Naive thymus-derived CD4-positive, alpha-beta T cell (primary cell): Measurements from ENCODE around the gene STARD10. TPM values are rescaled to one million over a fixed set of nuclear protein-coding genes. Genes with fewer than 3 reads are reported as not detected.

ENCODE experiments used
- ATAC-seq: fragments of 150-1000 bp; cut with Tn5 transposase; 2 replicates; pipeline ENCODE4 v1.10.0; 2021; ENCODE audit warnings: mild to moderate bottlenecking, moderate library complexity
- CTCF ChIA-PET: fragments of 350-600 bp; sonication (Branson Sonifier 250); formaldehyde crosslinking; loops from one replicate; lab custom pipeline; 2021; ENCODE audit warnings: antibody characterized with exemption; lab: Charles Lee
- POLR2A ChIA-PET: fragments of 350-600 bp; sonication (Branson Sonifier 250); formaldehyde crosslinking; loops from one replicate; lab custom pipeline; 2021; ENCODE audit warnings: antibody characterized with exemption, inconsistent platforms; lab: Charles Lee
- DNase-seq, 9 donors: peaks; one replicate each; pipeline versions ENCODE4 v3.0.0 to v3.0.0-alpha.2; 2020 to 2022; ENCODE audit warnings: mixed read lengths in 1 of 9
- H3K27ac ChIP-seq: one replicate; pipeline ENCODE4 v1.7.0; 2013; ENCODE audit warnings: mild to moderate bottlenecking, low read depth, low read length, moderate library complexity
- H3K27me3 ChIP-seq, 2 donors: one replicate each; pipeline ENCODE4 v1.7.0; 2013; ENCODE audit warnings: low read length in 2 of 2, mild to moderate bottlenecking in 2 of 2, moderate library complexity in 2 of 2; ENCODE audit not compliant: control insufficient read depth in 2 of 2, insufficient read depth in 2 of 2
- H3K36me3 ChIP-seq, 3 experiments: 1 replicate in 2 of 3; 2 replicates in 1 of 3; pipeline ENCODE4 v1.7.0; 2013; ENCODE audit warnings: low read length in 3 of 3, mild to moderate bottlenecking in 3 of 3, moderate library complexity in 1 of 3; ENCODE audit not compliant: insufficient read depth in 3 of 3, control insufficient read depth in 2 of 3
- H3K4me1 ChIP-seq, 2 donors: one replicate each; pipeline ENCODE4 v1.7.0; 2013; ENCODE audit warnings: low read length in 2 of 2, mild to moderate bottlenecking in 2 of 2, moderate library complexity in 1 of 2; ENCODE audit not compliant: control insufficient read depth in 2 of 2, insufficient read depth in 2 of 2
- H3K4me3 ChIP-seq: 2 replicates; pipeline ENCODE4 v1.7.0; 2013; ENCODE audit warnings: mild to moderate bottlenecking, low read length
- H3K9me3 ChIP-seq, 3 experiments: 1 replicate in 2 of 3; 2 replicates in 1 of 3; pipeline ENCODE4 v1.7.0; 2013; ENCODE audit warnings: low read length in 3 of 3; ENCODE audit not compliant: control insufficient read depth in 2 of 3
- H3K27ac Mint-ChIP-seq, 9 donors: one replicate each; pipeline ENCODE4 v1.8.0; 2020 to 2022; ENCODE audit warnings: mixed read lengths in 9 of 9, mild to moderate bottlenecking in 8 of 9, moderate library complexity in 5 of 9, inconsistent platforms in 2 of 9
- H3K27me3 Mint-ChIP-seq, 5 donors: one replicate each; pipeline ENCODE4 v1.8.0; 2021 to 2022; ENCODE audit warnings: mixed read lengths in 5 of 5, mild to moderate bottlenecking in 1 of 5
- H3K36me3 Mint-ChIP-seq, 5 donors: one replicate each; pipeline ENCODE4 v1.8.0; 2020 to 2022; ENCODE audit warnings: mixed read lengths in 5 of 5, mild to moderate bottlenecking in 3 of 5, inconsistent platforms in 1 of 5
- H3K4me1 Mint-ChIP-seq, 7 donors: one replicate each; pipeline ENCODE4 v1.8.0; 2020 to 2022; ENCODE audit warnings: mixed read lengths in 7 of 7, mild to moderate bottlenecking in 3 of 7, inconsistent platforms in 1 of 7
- H3K4me3 Mint-ChIP-seq, 10 donors: one replicate each; pipeline ENCODE4 v1.8.0; 2020 to 2022; ENCODE audit warnings: mild to moderate bottlenecking in 10 of 10, mixed read lengths in 10 of 10, moderate library complexity in 6 of 10, inconsistent platforms in 2 of 10
- H3K9me3 Mint-ChIP-seq, 11 donors: one replicate each; pipeline ENCODE4 v1.8.0; 2020 to 2022; ENCODE audit warnings: mixed read lengths in 11 of 11, mild to moderate bottlenecking in 4 of 11, inconsistent platforms in 1 of 11, moderate library complexity in 1 of 11
- intact Hi-C, 2 donors: fragments of 100-400 bp; cut with micrococcal nuclease; formaldehyde crosslinking; loops; one replicate each; pipeline ENCODE4 v1.15.1; 2023
- polyA plus RNA-seq, 2 donors: library from polyadenylated mRNA; unstranded; fragments of 300-500 nt; fragmentation: Illumina TruSeq; gene quantifications; one replicate each; pipeline ENCODE4 v1.2.3, GENCODE V29; 2021
- total RNA-seq, 6 experiments: library from RNA in 5 of 6; stranded (reverse) in 5 of 6; gene quantifications; 1 replicate in 5 of 6; 2 replicates in 1 of 6; pipeline ENCODE4 v1.2.3 and lab custom pipeline; 2021 to 2026

STARD10 gene, protein sequence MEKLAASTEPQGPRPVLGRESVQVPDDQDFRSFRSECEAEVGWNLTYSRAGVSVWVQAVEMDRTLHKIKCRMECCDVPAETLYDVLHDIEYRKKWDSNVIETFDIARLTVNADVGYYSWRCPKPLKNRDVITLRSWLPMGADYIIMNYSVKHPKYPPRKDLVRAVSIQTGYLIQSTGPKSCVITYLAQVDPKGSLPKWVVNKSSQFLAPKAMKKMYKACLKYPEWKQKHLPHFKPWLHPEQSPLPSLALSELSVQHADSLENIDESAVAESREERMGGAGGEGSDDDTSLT
- total RNA-seq (10 to 100 TPM; 10.9 to 26.1 (median 16.4) TPM), polyA plus RNA-seq (10 to 100 TPM; 18.4 to 20.0 TPM), total RNA-seq (lab: John Stamatoyannopoulos, UW) (7.8 reads per million, percentile 31 among the genes with 10 or more reads in this experiment)

DNA sequence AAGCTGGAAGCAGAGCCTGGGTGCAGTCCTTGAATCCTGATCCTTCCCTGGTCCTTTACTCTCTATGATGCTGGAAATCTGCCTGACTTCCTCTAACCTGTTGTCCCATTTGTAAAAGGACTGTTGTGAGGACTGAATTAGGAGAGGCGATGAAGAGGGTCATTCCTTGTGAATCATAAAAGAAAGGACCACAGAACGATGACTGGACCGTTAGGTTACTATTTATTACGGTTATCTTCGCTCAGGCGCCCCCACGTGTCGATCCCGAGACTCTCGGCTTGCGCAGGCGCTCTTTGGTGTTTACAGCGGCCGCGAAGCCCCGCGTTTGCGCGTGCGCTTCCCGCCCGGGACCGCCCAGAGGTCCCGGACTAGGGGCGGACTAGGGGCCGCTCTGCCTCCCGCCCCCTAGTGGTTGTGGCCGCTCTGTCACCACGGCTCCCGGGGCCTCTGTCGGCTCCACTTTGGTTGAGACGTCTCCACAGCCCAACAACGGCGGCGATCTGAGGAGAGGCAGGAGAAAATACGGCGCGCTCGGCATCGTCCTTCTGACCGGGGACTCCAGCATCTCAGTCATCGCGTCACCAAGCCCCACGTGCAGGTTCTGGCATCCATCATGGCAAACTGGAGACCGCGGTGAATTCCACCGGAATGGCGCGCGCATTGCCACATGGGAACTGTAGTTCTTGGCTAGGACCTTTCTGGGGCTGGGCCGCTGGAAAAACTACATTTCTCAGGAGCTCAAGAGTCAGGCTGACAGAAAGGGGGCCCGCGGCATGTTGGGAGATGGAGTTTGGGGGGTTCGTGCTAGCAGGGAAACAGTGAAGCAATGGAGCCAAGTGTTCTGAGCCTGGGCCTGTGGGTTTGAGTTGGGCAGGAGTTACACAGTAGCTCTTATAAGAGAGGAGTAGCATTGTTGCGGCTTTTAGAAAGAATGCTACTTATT is at the start of gene STARD10:
Gene STARD10 (minus strand): TSS at position 623 of the 943 bp plus-strand sequence. CDS start 12,866 bp downstream, outside the sequence.
- Mint-ChIP-seq H3K27me3 (no peaks in the 10 kb centered on the region), H3K27ac (peak within 1 kb of the TSS; percentile 99 to 100 (median 99)), H3K9me3 (peaks cover 0 to 1% (median 0%) of the 10 kb centered on the region in 11 donors), H3K36me3 (no peaks in the 10 kb centered on the region), H3K4me1 (peaks cover 19 to 35% (median 28%) of the 10 kb centered on the region in 7 donors), H3K4me3 (peak within 1 kb of the TSS; percentile 78 to 100 (median 98))
- Histone ChIP-seq H3K4me1 (peaks cover 16 to 18% of the 10 kb centered on the region in 2 donors), H3K27me3 (no peaks in the 10 kb centered on the region), H3K4me3 (peak within 1 kb of the TSS; percentile 89), H3K27ac (peak within 1 kb of the TSS; percentile 99), H3K36me3 (no peaks in the 10 kb centered on the region), H3K9me3 (no peaks in the 10 kb centered on the region)
- CTCF ChIA-PET: interaction anchor here (0.6 to 3.9 kb wide), 18 partner anchors 11 to 571 kb away, joined by 3 to 102 read pairs (median 4); no protein-coding TSS in a partner anchor
- intact Hi-C loops: loop anchor here (1.0 to 10.0 kb wide), 11 partner anchors 12 to 804 kb away; partner anchors contain the start of genes ARAP1 (in 2 of the 2), ANAPC15 (in 1 of the 2), ATG16L2 (in 1 of the 2) and CLPB (in 1 of the 2)
- DNase-seq: peak; percentile 90 to 97 (median 96)
- POLR2A ChIA-PET: interaction anchor here (0.6 to 4.0 kb wide), 25 partner anchors 8 to 349 kb away, joined by 3 to 31 read pairs (median 6); partner anchors contain the start of genes ARAP1, ATG16L2 and FCHSD2
- peak; percentile 97 for ATAC-seq

DNA sequence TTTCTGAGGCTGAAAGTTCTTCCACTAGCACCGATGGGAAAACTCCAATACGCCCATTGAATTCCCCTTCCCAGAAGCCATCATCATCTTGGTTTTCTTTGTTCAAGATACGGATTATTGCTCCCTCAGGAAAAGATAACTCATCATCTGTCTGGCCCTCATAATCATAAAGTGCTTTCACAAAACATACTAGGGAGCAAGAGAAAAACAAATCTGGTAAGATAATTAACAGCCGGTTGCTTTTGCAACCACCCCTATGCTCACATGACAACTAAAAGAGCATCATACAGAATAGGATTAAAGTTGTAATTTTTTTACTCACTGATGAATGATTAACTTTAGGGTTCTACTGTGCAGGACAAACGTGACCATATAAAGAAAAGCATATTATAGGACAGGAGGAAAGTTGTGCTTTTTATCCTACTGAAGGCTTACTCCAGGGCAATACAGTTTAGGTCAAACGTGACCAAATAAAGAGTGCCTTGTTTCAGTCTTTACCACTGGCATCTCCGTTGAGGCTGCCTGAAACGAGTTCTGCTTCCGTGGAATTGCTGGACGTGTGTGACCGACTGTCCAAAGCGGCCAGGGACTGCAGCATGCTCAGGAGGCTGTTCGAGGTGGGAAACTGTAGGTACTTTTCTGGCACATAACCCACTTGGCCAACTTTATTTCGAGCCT is 48.9 kb upstream of the STARD10 start:
- Histone ChIP-seq H3K27ac (no peak overlapping the region), H3K36me3 (peaks cover 0 to 60% (median 8%) of the 10 kb centered on the region in 3 experiments), H3K4me1 (no peaks in the 10 kb centered on the region), H3K9me3 (no peaks in the 10 kb centered on the region), H3K27me3 (no peaks in the 10 kb centered on the region), H3K4me3 (no peak overlapping the region)
- DNase-seq: no peak
- H3K36me3 Mint-ChIP-seq: peaks cover 9 to 41% (median 22%) of the 10 kb centered on the region in 5 donors
- H3K27me3 Mint-ChIP-seq: no peaks in the 10 kb centered on the region
- peaks cover 0 to 11% (median 0%) of the 10 kb centered on the region in 7 donors for H3K4me1 Mint-ChIP-seq
- H3K4me3 Mint-ChIP-seq: no peak overlapping the region
- H3K27ac Mint-ChIP-seq: peak overlapping the region in 5 of 9 donors; percentile 19 to 66 (median 25)
- H3K9me3 Mint-ChIP-seq: no peaks in the 10 kb centered on the region
- intact Hi-C loops: no loop called here
- ChIA-PET POLR2A (interaction anchor here (0.8 kb wide), 1 partner anchor 204 kb away, joined by 3 read pairs; no protein-coding TSS in a partner anchor), CTCF (no interaction called here)
- no peak for ATAC-seq

DNA sequence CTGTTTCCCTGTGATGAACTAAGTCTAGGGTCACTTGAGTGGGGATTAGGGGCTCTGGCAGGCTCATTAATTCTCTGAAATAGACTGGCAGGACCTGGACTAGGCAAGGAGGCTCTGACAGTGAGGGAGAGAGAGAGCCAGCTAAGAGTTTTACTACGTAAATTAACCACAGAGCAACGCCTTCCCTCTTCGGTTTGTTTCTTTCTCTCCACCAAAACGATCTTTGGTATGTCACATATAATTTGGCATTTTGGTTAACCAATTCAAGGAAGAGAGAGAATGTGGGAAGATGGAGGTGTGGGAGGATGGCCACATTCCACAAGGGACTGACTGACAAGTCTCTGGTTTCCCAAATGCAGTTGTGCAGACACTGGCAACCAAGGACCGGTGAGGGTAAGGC is 48.3 kb upstream of the STARD10 start:
- ATAC-seq (no peak), DNase-seq (no peak)
- Mint-ChIP-seq H3K4me3 (no peak overlapping the region), H3K27ac (peak overlapping the region in 3 of 9 donors; percentile 18 to 75 (median 45)), H3K9me3 (no peaks in the 10 kb centered on the region), H3K4me1 (peaks cover 0 to 11% (median 0%) of the 10 kb centered on the region in 7 donors), H3K27me3 (no peaks in the 10 kb centered on the region), H3K36me3 (peaks cover 9 to 39% (median 20%) of the 10 kb centered on the region in 5 donors)
- ChIA-PET POLR2A (interaction anchor here (0.7 kb wide), 1 partner anchor 497 kb away, joined by 3 read pairs; no protein-coding TSS in a partner anchor), CTCF (no interaction called here)
- Histone ChIP-seq H3K27me3 (no peaks in the 10 kb centered on the region), H3K27ac (no peak overlapping the region), H3K9me3 (no peaks in the 10 kb centered on the region), H3K36me3 (peaks cover 0 to 64% (median 8%) of the 10 kb centered on the region in 3 experiments), H3K4me3 (no peak overlapping the region), H3K4me1 (no peaks in the 10 kb centered on the region)
- intact Hi-C loops: no loop called here

DNA sequence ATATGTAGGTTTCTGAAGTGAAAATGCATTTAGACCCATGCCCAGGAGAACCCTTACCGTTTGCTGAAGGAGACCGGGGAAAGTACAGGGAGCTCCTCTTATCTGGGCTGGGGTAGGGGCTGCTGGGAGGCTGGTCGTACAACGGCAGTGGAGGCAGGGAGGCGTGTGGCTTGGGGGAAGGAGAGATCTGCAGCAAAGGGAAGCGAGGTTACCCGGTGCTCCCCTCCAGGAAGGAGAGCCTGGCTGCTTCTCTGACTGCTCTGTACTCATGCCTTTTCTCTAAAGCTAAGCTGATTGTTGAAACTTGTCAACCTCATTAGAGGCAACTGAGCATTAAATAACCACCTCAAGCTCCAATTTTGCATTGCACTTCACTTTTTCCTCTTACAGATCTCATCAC is 47.5 kb upstream of the STARD10 start:
- Mint-ChIP-seq H3K27ac (peak overlapping the region in 4 of 9 donors; percentile 18 to 75 (median 47)), H3K36me3 (peaks cover 9 to 37% (median 19%) of the 10 kb centered on the region in 5 donors)

DNA sequence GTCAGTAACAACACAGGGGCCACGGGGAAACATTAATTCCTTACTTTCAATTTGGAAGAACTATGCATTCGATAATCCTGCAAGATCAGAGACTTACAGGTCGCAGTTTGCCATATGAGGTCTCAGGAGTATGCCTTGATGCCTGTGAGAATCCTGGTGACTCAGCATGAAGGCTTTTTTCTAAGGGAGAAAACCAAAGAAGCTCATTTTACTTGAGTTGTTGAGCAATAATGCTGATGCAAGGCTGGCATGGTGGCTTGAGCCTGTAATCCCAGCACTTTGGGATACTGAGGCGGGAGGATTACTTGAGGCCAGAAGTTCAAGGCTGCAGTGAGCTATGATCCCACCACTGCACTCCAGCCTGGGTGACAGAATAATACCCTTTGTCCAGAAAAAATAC is 46.9 kb upstream of the STARD10 start:
- no peaks in the 10 kb centered on the region for H3K9me3 Mint-ChIP-seq
- ATAC-seq (no peak), DNase-seq (no peak)
- Histone ChIP-seq H3K27me3 (no peaks in the 10 kb centered on the region), H3K27ac (no peak overlapping the region), H3K4me1 (no peaks in the 10 kb centered on the region), H3K36me3 (peaks cover 0 to 64% (median 8%) of the 10 kb centered on the region in 3 experiments), H3K4me3 (no peak overlapping the region), H3K9me3 (no peaks in the 10 kb centered on the region)
- H3K4me3 Mint-ChIP-seq: no peak overlapping the region
- POLR2A ChIA-PET: interaction anchor here (0.5 to 0.6 kb wide), 3 partner anchors 29 to 238 kb away, joined by 3 to 5 read pairs (median 4); no protein-coding TSS in a partner anchor
- H3K36me3 Mint-ChIP-seq: peaks cover 9 to 37% (median 18%) of the 10 kb centered on the region in 5 donors
- peaks cover 0 to 11% (median 0%) of the 10 kb centered on the region in 7 donors for H3K4me1 Mint-ChIP-seq
- peak overlapping the region in 2 of 9 donors; percentile 17 to 36 for H3K27ac Mint-ChIP-seq
- intact Hi-C loops: no loop called here
- CTCF ChIA-PET: interaction anchor here (1.1 to 1.9 kb wide), 3 partner anchors 9 to 157 kb away, joined by 3 to 6 read pairs (median 3); no protein-coding TSS in a partner anchor
- no peaks in the 10 kb centered on the region for H3K27me3 Mint-ChIP-seq

More for the DNA sequence above, 47.5 kb upstream of the STARD10 start:
- H3K4me1 ChIP-seq: no peaks in the 10 kb centered on the region
- intact Hi-C loops: no loop called here
- DNase-seq: no peak
- no peak for ATAC-seq
- H3K27me3 ChIP-seq: no peaks in the 10 kb centered on the region
- H3K27ac ChIP-seq: no peak overlapping the region
- no peaks in the 10 kb centered on the region for H3K9me3 Mint-ChIP-seq
- CTCF ChIA-PET: interaction anchor here (1.1 to 1.9 kb wide), 3 partner anchors 9 to 157 kb away, joined by 3 to 6 read pairs (median 3); no protein-coding TSS in a partner anchor
- no peaks in the 10 kb centered on the region for H3K27me3 Mint-ChIP-seq
- H3K4me3 ChIP-seq: no peak overlapping the region
- peaks cover 0 to 11% (median 0%) of the 10 kb centered on the region in 7 donors for H3K4me1 Mint-ChIP-seq
- POLR2A ChIA-PET: interaction anchor here (0.5 to 0.7 kb wide), 2 partner anchors 29 to 496 kb away, joined by 3 to 4 read pairs; no protein-coding TSS in a partner anchor
- peaks cover 0 to 64% (median 8%) of the 10 kb centered on the region in 3 experiments for H3K36me3 ChIP-seq
- no peaks in the 10 kb centered on the region for H3K9me3 ChIP-seq
- H3K4me3 Mint-ChIP-seq: no peak overlapping the region
